HG03175 (cell line): ENCODE results near the gene ASF1B.
"Not testable (repeated sequence)": the region's sequence is repeated elsewhere in the genome, so short reads cannot be mapped to it uniquely, and the experiment has no call there.

ENCODE experiments used
- ATAC-seq: cut with Tn5 transposase; IDR thresholded peaks from one replicate; pipeline ENCODE4 v1.9.1; 2021; ENCODE audit warnings: mild to moderate bottlenecking, moderate library complexity; ENCODE audit not compliant: unreplicated experiment

Gene ASF1B

DNA sequence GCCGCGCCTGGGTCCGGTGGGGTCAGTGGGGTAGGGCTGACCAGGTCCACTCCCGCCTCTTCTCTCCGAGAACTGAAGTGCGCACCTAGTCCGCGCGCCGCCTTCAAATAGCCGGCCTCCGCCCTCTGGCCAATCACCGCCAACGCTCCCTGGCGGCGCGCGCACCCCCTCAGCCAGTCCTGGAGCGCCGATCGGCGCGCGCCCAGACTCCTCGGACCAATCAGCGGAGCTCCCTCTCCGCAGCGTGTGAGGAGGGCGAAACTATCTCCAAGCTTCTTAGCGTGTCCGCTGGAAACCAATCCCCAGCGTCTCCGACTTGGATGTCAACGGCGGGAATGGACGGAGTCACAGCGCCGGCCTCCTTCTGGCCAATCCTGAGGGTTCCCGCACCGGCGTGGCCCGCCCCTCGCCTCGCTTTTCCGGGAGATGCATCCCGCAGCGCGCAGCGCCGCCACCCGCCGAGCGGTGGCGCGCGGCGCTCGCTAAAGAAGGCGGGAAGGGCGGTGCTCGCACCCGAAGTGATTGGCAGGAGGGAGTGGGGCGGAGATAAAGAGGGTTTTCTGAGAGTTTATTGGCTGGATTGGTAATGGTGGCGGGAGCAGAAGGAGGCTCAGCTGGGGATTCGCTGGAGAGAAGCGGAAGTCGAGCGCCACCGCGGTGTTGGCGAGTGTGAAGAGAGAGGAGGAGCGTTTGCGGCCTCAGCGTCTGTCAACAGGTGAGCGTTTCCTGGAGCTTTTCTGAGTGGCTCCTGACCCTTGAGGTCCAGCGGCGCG is at the start of gene ASF1B:
Gene ASF1B (minus strand): TSS at position 81 of the 773 bp plus-strand sequence. CDS start 133 bp downstream, outside the sequence.
- peak; percentile 80 for ATAC-seq

DNA sequence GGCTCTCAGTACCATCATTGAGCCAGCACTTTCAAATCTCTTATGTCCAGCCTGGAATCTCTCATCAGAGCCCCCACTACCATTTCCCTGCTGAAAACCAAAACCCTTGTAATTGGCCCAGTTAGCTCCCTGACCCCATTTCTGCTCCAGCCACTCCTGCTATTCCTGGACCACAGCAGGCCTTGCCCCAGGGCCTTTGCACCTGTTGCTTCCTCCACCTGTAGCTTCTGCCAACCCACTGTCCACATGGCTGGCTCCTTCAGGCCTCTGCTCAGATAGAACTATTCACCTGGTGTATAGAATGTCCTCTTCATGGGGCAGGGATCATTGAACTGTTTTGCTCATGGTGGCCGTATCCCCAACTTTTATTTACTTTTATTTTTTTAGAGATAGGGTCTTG is 49.3 kb upstream of the ASF1B start:
- ATAC-seq, result not testable (repeated sequence)

DNA sequence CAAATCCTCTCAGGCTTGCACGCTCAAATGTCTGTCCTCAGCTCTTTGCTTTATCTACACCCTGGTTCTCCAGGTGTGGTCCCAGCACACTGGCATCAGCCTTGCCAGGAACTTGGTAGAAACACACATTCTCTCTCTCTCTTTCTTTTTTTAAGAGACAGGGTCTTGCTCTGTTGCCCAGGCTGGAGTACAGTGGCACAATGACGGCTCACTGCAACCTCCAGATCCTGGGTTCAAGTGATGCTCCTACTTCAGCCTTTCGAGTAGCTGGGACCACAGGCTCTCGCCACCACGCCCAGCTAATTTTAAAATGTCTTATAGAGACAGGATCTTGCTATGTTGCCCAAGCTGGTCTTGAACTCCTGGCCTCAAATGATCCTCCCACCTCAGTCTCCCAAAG is 48.8 kb upstream of the ASF1B start:
- no peak for ATAC-seq

DNA sequence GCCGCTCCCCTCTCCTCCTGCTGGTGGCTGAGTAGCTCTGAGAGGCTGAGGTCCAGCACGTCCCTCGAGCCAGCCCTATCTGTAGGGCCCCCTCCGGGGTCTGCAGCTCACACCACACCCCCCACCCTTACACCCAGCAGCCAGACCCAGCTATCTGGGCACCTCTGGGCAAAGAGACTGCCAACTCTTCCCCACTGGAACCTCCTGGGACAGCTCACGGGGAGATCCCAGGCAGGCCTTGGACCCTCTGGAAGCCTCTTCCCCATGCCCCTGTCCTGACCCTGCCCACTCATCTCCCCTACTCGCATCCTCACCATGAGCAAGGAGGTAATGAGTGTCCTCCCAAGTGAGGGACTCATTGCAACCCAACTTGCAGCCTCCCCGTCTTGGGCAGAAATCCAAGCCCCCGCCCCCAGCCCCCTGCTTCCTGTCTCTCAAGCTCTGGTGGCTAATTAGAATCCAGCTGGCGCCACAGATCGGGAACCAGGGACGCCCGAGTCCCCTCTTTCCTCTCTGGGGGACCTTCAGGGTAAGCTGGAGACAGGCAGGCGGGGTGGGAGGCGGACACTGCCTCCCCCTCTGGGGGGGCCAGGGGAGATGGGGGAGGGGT is 47.5 kb upstream of the ASF1B start:
- ATAC-seq, result no peak

DNA sequence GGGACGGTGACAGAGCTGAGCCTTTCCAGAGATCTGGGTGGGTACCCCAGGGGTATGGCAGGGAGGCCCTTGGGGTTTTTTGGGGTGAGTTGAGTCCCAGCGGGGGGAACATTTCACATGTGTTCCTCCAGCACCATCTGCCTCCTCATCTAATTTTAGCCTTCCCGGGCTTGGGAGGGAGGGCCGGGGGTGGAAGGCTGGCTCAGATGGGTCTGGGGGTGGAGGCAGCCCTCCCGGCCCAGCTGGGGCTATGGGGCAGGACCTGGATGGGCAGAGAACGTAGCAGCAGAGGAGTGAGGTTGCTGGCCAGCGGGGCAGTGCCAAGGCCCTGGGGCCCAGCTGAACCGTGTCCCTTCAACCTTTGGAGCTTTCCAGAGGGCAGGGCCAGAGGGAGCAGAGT is 46.1 kb upstream of the ASF1B start:
- ATAC-seq, result no peak

DNA sequence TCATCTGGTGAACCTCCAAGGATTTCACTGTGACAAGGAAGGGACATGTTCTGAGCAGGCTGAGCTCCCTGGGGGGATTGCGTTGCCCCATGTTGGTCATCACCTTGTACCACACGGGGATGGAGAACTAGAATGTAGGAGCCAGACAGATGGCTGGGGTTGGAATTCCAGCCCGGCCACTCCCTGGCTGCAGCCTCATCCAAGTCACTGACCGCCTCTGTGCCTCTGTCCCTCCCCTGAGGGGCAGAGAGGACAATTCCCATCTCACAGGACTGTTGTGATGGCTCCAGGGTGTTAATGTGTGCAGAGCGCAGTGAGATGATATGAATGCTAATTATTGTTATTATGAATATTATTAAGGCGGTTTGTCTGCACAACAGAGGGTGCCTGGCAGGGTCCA is 45.5 kb upstream of the ASF1B start:
- no peak for ATAC-seq

DNA sequence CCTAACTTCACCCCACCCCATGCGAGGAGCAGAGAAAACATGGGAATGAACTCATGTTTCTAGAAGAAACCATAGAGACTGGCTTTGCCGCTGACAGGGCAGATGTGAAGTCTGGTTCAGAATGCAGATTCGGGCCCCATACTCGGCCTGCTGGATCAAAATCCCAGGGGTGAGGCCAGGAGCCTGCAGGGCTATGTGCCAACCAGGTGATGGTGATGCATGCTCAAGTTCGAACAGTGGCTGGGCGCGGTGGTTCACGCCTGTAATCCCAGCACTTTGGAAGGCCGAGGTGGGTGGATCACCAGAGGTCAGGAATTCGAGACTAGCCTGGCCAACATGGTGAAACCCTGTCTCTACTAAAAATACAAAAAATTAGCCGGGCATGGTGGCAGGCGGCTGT is 44.8 kb upstream of the ASF1B start:
- not testable (repeated sequence) for ATAC-seq

DNA sequence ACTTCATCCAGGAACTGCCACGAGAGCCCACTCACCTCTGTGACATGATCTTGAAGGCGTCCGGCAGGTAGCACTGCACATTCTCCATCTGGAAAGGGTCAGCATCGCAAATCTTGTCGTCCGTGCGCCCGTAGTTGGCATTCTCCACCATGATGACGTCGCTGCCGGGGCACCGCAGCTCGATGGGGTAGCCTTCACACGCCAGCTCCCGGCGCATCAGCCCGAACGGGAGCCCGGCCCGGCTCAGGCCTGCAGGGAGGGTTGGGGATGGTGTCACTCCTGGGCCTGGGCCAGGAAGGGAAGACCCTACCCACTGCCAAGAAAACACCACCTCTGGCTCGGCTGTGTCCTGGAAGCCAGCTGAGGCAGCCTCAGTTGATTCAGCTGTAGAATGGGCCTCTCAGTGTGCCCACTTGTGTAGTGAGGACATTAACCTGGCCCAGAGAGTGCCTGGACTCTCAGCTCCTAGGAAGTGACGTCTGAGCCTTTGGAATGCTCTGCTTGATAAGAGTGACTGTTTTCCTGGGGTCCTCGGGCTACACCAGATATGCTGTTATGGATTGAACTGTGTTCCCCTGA is 41.2 kb upstream of the ASF1B start:
- no peak for ATAC-seq

DNA sequence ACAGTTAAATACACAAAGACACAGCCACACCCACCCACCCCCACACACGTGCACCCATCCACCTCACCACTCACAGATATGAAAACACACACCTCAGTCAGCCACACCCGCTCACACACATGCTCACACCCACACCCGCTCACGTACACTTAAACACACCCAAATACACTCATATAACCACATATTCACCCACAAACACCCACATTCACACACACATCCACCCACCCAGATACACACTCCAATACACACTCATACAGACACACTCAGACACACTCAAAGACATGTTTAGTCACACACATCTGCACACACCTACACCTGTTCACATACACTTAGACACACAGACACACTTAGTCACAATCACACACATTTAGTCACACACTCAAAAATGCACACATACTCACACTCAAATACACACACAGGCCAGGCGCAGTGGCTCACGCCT is 39.0 kb upstream of the ASF1B start:
- no peak for ATAC-seq

DNA sequence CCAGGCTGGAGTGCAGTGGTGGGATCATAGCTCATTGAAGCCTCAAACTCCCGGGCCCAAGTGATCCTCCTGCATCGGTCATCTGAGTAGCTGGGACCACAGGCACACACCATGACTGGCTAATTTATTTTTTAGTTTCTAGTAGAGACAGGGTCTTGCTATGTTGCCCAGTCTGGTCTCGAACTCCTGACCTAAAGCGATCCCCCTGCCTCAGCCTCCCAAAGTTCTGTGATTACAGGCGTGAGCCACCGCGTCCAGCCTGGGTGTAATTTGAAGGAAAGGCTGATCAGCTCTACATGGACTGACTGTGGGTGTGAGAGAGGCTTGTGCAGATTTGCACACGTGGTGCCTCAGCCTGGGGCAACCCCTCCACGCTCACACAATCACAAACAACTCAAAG is 38.5 kb upstream of the ASF1B start:
- ATAC-seq, result no peak

DNA sequence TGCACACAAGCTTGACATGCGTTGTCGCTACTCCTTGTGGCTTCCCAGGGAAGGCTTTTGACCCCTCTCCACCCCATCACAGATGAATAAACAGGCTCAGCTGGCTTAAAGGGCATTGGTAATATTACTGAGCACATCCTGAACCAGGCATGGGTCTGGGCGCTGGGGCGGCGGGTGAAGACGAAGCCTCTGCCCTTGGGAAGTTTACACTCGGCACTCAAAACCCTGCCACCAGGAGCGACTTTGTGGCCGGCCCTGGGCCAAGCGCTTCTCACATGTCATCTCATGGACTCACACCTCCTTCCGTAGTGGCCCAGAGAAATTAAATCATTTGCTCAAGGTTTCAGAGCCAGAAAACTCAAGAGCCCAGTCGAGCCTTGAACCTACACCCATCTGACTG is 32.6 kb upstream of the ASF1B start:
- ATAC-seq, result no peak

DNA sequence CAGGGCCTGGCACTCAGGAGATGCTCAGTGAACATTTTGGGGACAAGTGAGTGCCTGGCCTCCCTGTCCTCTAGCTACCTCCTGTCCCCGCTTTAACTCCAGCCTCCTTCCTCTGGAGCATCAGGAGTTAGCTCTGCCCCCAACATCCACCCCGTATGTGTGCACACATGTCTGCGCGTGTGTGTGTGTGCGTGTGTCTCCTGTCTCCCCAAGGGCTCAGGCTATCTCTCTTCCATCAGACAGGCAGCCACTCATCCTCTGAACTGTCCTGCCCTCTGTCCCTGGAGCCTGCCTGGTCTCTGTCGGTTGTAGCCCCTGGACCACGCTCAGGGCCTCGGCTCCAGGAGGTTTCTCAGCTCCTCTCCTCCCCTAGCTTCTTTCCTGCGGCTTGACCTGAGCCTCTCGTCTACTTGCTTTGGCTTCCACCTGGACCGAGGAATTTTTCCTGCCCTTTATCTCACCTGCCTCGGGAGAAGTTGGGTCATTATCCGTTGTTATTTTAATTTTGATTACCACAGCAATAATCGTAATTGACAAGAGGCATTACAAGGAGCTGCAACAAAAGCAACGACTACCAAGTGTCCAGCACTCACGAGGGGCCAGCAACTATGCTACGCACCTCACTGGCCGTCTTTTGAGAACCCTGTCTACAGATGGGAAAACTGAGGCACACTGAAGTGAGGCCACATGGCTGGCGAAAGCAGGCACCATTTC is 32.0 kb upstream of the ASF1B start:
- ATAC-seq, result no peak

DNA sequence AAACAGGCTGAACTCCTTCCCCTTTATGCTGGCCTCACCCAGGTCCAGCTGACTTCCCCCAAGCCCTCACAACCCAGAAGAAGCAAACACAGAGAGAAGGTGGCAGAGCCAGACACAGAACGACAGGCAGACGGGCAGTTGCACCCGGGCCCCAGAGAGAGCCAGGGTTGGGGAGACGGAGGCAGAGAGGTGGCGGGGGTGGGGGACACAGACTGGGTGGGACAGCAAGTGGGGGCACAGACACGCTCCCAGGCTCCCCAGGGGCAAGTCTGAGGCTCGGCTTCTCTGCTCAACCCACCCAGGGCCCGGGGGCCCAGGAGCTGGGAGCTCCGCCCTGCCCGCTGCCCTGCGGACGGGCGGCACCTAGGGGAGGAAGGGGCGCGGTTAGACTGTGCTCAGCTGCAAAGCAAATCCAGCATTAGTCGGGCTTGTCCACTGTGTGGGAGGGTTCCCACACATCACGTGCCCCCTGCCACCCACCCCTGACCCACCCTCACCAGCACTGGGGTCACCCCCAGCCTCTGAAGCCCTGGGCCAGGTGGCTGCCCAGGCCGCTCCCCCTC is 31.3 kb upstream of the ASF1B start:
- no peak for ATAC-seq

DNA sequence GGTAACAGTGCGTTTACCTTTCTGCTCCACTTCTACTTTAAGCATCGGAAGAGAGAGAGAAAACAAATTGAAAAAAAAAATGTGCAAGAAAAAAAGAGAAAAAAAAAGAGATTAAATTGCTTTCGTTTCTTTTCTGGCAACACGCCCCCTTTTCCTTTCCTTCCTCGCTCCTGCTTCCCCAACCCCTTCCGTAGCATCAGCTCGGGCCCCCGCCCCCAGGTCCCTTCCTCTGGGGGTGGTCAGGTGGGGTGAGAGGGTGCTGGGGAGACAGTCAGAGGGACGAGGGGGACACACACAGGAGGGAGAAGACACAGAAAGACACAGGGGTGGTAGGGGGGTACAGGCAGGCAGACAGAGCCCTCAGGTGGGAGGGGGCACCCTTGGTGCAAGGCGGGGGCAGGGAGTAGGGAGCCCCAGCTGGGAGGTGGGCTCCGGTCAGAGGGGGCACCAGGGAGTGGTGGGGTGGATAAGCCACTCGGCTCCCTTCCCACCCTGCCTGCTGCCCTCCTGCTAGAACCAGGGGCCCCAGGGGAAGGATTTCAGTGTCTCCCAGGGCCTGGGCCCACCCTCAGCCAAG is 30.7 kb upstream of the ASF1B start:
- no peak for ATAC-seq

DNA sequence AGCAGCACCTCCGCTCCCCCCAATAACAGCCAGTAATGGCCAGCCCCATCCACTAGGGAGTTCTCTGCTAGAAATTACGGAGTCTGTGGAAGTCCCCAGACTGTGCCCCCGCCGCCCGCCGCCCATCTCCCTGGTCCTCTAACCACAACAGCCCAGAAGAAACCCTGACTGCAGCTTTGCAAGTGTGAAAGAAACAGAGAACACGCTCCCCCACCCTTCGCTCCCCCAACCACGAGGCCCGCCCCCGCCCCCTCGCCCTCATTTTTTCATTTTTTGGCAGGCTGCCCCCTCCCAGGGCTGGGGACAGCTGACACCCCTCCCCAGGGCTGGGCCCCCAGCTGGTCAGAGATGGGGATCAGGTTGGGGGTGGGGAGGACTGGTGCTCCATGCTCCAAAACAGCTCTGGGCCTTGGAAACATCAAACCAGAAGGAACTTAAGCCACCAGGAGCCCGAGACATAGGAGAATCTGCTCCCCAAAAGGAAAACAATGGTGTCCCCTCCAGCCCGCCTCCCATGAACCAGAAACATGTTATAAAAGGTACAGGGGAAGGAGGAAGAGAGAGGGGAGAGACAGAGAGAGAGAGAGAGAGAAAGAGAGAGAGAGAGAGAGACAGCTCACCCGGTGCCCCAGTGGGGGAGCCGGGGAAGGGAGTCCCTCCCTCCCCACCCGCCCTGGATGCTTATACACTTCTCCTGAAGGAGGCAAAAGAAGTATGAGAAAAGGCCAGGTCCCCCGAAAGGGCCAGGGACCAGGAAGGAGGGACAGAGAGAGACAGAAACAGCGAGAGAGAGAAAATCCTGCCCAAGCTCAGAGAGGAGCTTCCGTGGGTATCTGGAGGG is 29.8 kb upstream of the ASF1B start:
- no peak for ATAC-seq

DNA sequence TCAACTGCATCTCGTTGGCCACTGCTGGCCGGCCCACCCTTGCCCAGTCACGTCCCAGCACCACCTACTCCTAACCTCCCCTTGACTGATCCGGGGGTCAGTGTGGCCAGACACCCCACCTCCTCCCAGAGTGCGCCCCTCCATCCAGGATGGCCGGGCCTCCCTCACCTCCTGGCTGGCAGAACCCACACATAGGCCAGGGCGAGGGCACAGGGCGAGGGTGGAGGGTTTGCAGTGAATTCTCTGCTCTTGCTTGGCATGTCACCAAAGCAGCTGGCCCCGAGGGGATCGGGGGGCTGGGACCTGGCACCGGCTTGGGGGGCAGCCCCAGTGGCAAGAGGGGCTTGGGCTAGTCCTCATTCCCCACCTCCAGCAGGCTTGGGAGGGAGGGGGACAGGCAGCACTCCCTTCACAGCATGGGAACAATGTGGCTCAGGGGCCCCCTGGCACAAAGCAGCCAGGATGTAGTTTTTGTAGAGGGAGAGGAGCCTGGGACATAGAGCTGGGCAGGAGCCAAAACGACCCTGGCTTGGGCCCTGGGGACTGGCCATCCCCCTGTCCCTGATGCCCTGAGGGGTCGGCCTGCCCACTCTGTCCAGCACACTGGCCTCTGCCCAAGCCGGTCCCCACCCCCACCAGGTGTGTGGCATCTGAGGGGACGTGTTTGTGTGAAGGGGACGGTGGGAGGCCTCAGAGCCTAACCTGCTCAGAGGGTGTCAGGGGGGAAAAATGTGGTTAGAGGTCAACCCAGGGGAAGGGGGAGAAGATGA is 28.5 kb upstream of the ASF1B start:
- ATAC-seq, result no peak

DNA sequence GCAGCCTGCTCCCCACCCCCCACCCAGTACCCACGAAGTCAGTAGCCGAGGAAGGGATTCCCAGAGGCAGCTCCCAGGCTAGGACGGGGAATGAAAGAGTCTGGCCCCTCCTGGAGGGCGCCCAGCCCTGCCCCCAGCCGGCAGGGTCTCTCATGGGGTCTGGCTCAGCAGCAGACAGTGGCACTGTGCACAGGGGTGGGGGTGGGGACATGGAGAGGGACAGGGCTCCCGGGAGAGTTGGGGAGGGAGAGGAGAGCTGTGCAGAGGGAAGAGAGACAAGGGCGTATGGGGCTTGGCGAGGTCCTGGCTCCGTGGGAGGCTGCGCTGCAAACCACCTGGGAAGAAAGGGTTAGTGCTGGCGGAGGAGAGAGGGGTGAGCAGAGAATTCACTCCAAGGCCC is 27.7 kb upstream of the ASF1B start:
- no peak for ATAC-seq

DNA sequence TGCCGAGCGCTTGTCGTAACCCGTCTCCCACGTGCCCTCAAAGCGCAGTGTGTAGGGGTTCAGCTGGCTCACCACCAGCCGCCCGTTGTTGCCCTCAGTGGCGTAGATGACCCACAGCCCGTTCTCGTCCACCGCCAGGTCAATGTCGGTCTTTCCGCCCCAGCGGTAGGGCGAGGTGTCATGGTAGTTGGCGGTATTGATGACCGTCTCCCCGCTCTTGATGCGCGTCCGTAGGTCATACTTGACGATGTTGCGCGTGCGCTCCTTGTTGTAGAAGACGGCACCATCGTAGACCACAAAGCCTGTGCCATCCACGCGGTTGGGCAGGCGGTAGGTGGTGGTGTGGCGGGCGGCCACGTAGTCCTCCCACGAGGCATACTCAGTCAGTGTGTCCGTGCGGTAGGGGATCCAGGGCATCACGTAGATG is 26.5 kb upstream of the ASF1B start:
- ATAC-seq, result no peak

DNA sequence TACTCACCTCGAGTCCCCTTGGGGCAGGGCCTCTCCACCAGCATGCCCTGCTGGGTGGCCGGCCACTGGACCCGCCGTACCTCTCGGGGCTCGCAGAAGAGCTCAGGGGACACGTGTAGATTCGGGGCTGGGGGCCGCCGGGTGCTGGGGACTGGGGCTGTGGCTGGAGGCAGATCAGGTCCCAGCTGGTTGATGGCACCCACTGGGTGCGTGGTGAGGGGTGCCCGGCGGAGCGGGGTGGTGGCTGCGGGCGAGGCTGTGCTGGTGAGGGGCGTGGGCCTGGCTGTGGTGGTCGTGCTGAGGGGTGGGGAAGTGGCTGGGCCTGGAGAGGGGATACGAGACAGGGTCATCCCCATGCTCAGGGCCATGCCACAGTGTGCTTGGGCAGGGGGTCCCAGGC is 24.9 kb upstream of the ASF1B start:
- no peak for ATAC-seq
